ENCODE results near the gene FBXL15. TPM values are rescaled to one million over a fixed set of nuclear protein-coding genes. Genes with fewer than 3 reads are reported as not detected.

The FBXL15 gene
- total and polyA plus RNA-seq, 2 experiments from 2014 or later: 17.7 to 23.1 TPM

DNA sequence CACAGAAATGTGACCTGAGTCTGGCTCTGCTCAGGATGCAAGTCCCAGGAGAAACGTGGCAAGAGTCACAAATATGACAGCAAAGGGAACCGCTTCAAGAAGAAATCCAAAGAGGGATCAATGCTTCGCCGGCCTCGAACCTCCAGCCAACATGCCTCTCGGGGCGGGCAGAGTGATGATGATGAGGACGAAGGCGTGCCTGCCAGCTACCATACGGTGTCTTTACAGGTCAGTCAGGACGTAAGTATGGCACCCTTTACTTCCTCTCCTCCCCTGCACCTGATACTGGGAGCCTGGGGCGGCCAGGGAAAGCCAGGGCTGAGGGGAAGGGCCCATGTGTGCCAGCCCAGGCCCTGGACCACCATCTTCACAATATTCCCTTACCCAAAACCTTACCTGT is 43.7 kb upstream of the FBXL15 start:
- no peak for DNase-seq
- Histone ChIP-seq H2AFZ (no peak overlapping the region), H3K4me1 (ENCODE audit: insufficient read depth) (no peaks in the 10 kb centered on the region), H3K36me3 (ENCODE audit: low read depth) (peaks cover 43% of the 10 kb centered on the region; the same call in 1 of the 2 replicates), H3K4me2 (ENCODE audit: unreplicated experiment) (no peak overlapping the region), H3K9me3 (ENCODE audit: low read depth) (no peaks in the 10 kb centered on the region), H3K9ac (no peak overlapping the region), H3K79me2 (ENCODE audit: insufficient read depth) (no peaks in the 10 kb centered on the region), H3K9me2 (ENCODE audit: insufficient read depth) (no peaks in the 10 kb centered on the region), H3K27me3 (replicated peaks; ENCODE audit: insufficient read depth) (no peaks in the 10 kb centered on the region), H3K4me3 (no peak overlapping the region), H4K20me1 (ENCODE audit: insufficient read depth) (no peaks in the 10 kb centered on the region), H3K27ac (no peak overlapping the region), H3F3A (ENCODE audit: insufficient read depth) (no peaks in the 10 kb centered on the region)
- no peak for TF ChIP-seq EZH2 (IDR thresholded peaks at IDR 0.05; ENCODE audit: insufficient read depth, poor library complexity, severe bottlenecking)
- no peak for TF ChIP-seq EZH2phosphoT487 (IDR thresholded peaks at IDR 0.05; ENCODE audit: insufficient read depth, low read depth)
- in situ Hi-C loops (cut with MboI): no loop called here
- 88 to 89% methylated on average over 12 of the region's 12 CpGs for WGBS, 2 experiments (ENCODE audit: low coverage in 1 of 2, low lambda C conversion rate in 2 of 2, missing lambda C conversion rate in 2 of 2)

DNA sequence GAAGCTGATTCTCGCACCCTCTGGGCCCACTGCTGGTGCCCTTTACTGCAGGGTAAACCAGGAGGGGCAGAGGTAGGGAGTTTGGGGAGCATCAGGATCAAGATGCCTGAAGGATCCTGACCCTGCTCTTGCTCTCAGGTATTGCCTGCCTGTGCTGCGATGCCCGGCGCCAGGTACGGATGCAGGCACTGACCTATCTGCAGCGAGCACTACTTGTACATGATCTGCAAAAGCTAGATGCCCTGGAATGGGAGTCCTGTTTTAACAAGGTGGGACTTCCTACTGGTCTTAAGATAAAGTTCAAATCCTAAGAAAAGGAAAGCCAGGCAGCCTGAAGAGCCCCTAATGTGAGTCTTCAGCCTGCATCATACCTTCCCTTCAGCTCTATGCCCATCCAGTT is 41.3 kb upstream of the FBXL15 start:
- 91 to 92% methylated on average over 6 of the region's 6 CpGs for WGBS, 2 experiments (ENCODE audit: low coverage in 1 of 2, low lambda C conversion rate in 2 of 2, missing lambda C conversion rate in 2 of 2)
- H2AFZ ChIP-seq: no peak overlapping the region
- no peak overlapping the region for H3K9ac ChIP-seq
- no peak overlapping the region for H3K4me3 ChIP-seq
- no peak overlapping the region for H3K27ac ChIP-seq
- no peaks in the 10 kb centered on the region for H3K9me2 ChIP-seq (ENCODE audit: insufficient read depth)
- H3K79me2 ChIP-seq (ENCODE audit: insufficient read depth): no peaks in the 10 kb centered on the region
- peaks cover 28% of the 10 kb centered on the region; the same call in 1 of the 2 replicates for H3K36me3 ChIP-seq (ENCODE audit: low read depth)
- H3K4me1 ChIP-seq (ENCODE audit: insufficient read depth): no peaks in the 10 kb centered on the region
- H3K9me3 ChIP-seq (ENCODE audit: low read depth): no peaks in the 10 kb centered on the region
- DNase-seq: no peak
- peaks cover 8% of the 10 kb centered on the region; the same call in 1 of the 2 replicates for H3F3A ChIP-seq (ENCODE audit: insufficient read depth)
- in situ Hi-C loops (cut with MboI): no loop called here
- no peak overlapping the region for H3K4me2 ChIP-seq (ENCODE audit: unreplicated experiment)
- TF ChIP-seq EZH2 (IDR thresholded peaks at IDR 0.05; ENCODE audit: insufficient read depth, poor library complexity, severe bottlenecking) (no peak), EZH2phosphoT487 (IDR thresholded peaks at IDR 0.05; ENCODE audit: insufficient read depth, low read depth) (no peak)
- H3K27me3 ChIP-seq (replicated peaks; ENCODE audit: insufficient read depth): no peaks in the 10 kb centered on the region
- H4K20me1 ChIP-seq (ENCODE audit: insufficient read depth): no peaks in the 10 kb centered on the region

DNA sequence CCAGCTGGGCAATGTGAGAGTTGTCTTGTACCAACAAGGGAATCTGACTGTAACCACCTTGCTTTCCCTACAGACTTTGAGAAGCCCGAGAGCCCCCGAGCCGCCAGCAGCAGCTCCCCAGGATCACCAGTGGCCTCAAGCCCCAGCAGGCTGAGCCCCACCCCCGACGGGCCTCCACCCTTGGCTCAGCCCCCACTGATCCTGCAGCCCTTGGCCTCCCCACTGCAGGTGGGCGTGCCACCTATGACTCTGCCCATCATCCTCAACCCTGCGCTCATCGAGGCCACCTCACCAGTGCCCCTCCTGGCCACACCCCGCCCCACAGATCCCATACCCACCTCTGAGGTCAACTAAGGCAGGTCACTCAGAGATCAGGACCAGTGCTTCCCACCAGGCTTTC is 38.7 kb upstream of the FBXL15 start:
- H3K4me1 ChIP-seq (ENCODE audit: insufficient read depth): no peaks in the 10 kb centered on the region
- H3K4me3 ChIP-seq: no peak overlapping the region
- peaks cover 19% of the 10 kb centered on the region; the same call in 1 of the 2 replicates for H3K36me3 ChIP-seq (ENCODE audit: low read depth)
- TF ChIP-seq EZH2phosphoT487 (IDR thresholded peaks at IDR 0.05; ENCODE audit: insufficient read depth, low read depth): no peak
- no peak for TF ChIP-seq EZH2 (IDR thresholded peaks at IDR 0.05; ENCODE audit: insufficient read depth, poor library complexity, severe bottlenecking)
- H3K9me3 ChIP-seq (ENCODE audit: low read depth): no peaks in the 10 kb centered on the region
- no peaks in the 10 kb centered on the region for H3K9me2 ChIP-seq (ENCODE audit: insufficient read depth)
- H4K20me1 ChIP-seq (ENCODE audit: insufficient read depth): no peaks in the 10 kb centered on the region
- H3K27me3 ChIP-seq (replicated peaks; ENCODE audit: insufficient read depth): no peaks in the 10 kb centered on the region
- no peak overlapping the region for H3K9ac ChIP-seq
- WGBS, 2 experiments (ENCODE audit: low coverage in 1 of 2, low lambda C conversion rate in 2 of 2, missing lambda C conversion rate in 2 of 2): 90 to 92% methylated on average over 6 to 9 of the region's 9 CpGs
- no peak overlapping the region for H3K4me2 ChIP-seq (ENCODE audit: unreplicated experiment)
- in situ Hi-C loops (cut with MboI): no loop called here
- DNase-seq: no peak
- H3K79me2 ChIP-seq (ENCODE audit: insufficient read depth): no peaks in the 10 kb centered on the region
- H3F3A ChIP-seq (ENCODE audit: insufficient read depth): peaks cover 14% of the 10 kb centered on the region; the same call in 1 of the 2 replicates
- no peak overlapping the region for H3K27ac ChIP-seq
- H2AFZ ChIP-seq: no peak overlapping the region

DNA sequence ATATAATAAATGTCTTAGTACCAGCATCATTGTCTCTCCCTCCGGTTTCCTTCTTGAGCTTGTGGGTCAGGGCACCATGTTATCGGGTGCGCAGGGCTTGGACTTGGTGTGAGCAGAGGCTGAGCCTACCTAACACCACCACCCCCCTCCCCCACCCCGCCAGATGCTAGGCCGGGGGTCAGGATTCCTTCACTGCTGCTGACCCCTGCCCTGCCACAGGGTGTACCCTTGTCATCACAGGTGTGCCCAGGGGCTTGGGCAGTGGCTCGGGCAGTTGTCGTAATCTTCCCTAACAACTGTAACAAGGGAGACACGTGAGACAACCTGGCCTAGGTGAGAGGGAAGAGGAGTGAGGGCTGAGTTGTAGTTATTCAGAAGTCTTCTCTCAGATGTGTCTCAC is 37.8 kb upstream of the FBXL15 start:
- 96 to 98% methylated on average over 8 of the region's 8 CpGs for WGBS, 2 experiments (ENCODE audit: low coverage in 1 of 2, low lambda C conversion rate in 2 of 2, missing lambda C conversion rate in 2 of 2)
- Histone ChIP-seq H3K4me3 (no peak overlapping the region), H2AFZ (no peak overlapping the region), H3K27ac (no peak overlapping the region), H4K20me1 (ENCODE audit: insufficient read depth) (no peaks in the 10 kb centered on the region), H3K36me3 (ENCODE audit: low read depth) (peaks cover 13% of the 10 kb centered on the region; the same call in 1 of the 2 replicates), H3K4me2 (ENCODE audit: unreplicated experiment) (no peak overlapping the region), H3K9ac (no peak overlapping the region), H3K9me3 (ENCODE audit: low read depth) (no peaks in the 10 kb centered on the region), H3F3A (ENCODE audit: insufficient read depth) (peaks cover 14% of the 10 kb centered on the region; the same call in 1 of the 2 replicates), H3K4me1 (ENCODE audit: insufficient read depth) (no peaks in the 10 kb centered on the region), H3K9me2 (ENCODE audit: insufficient read depth) (no peaks in the 10 kb centered on the region), H3K27me3 (replicated peaks; ENCODE audit: insufficient read depth) (no peaks in the 10 kb centered on the region), H3K79me2 (ENCODE audit: insufficient read depth) (no peaks in the 10 kb centered on the region)
- in situ Hi-C loops (cut with MboI): no loop called here
- TF ChIP-seq EZH2phosphoT487 (IDR thresholded peaks at IDR 0.05; ENCODE audit: insufficient read depth, low read depth): no peak
- TF ChIP-seq EZH2 (IDR thresholded peaks at IDR 0.05; ENCODE audit: insufficient read depth, poor library complexity, severe bottlenecking): no peak
- DNase-seq: no peak

DNA sequence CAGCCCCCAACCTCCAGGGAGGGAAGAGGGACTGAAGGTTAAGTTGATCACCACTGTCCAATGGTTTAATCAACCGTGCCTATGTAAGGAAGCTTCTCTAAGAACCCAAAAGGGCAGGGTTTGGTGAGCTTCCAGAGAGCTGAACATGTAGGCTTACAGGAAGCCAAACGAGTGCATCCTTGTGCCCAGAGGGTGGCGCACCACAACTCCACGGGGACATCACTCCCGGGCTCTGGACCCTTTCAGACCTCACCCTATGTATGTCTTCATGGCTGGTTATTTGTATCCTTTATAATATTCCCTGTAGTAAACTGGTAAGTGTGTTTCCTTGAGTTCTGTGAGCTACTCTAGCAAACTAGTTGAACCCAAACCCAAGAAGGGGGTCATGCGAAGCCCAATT is 36.6 kb upstream of the FBXL15 start:
- H4K20me1 ChIP-seq (ENCODE audit: insufficient read depth): no peaks in the 10 kb centered on the region
- H3F3A ChIP-seq (ENCODE audit: insufficient read depth): peaks cover 14% of the 10 kb centered on the region; the same call in 1 of the 2 replicates
- H3K4me3 ChIP-seq: no peak overlapping the region
- H3K9me3 ChIP-seq (ENCODE audit: low read depth): no peaks in the 10 kb centered on the region
- in situ Hi-C loops (cut with MboI): no loop called here
- peak; percentile 38 for DNase-seq
- no peak overlapping the region for H2AFZ ChIP-seq
- 0 out of 2 replicates have a peak, but pooled peaks cover 4% of the 10 kb centered on the region for H3K36me3 ChIP-seq (ENCODE audit: low read depth)
- no peak overlapping the region for H3K27ac ChIP-seq
- H3K9ac ChIP-seq: no peak overlapping the region
- H3K79me2 ChIP-seq (ENCODE audit: insufficient read depth): no peaks in the 10 kb centered on the region
- TF ChIP-seq EZH2phosphoT487 (IDR thresholded peaks at IDR 0.05; ENCODE audit: insufficient read depth, low read depth) (no peak), EZH2 (IDR thresholded peaks at IDR 0.05; ENCODE audit: insufficient read depth, poor library complexity, severe bottlenecking) (no peak)
- no peak overlapping the region for H3K4me2 ChIP-seq (ENCODE audit: unreplicated experiment)
- no peaks in the 10 kb centered on the region for H3K27me3 ChIP-seq (replicated peaks; ENCODE audit: insufficient read depth)
- no peaks in the 10 kb centered on the region for H3K4me1 ChIP-seq (ENCODE audit: insufficient read depth)
- WGBS, 2 experiments (ENCODE audit: low coverage in 1 of 2, low lambda C conversion rate in 2 of 2, missing lambda C conversion rate in 2 of 2): 43 to 47% methylated on average over 6 of the region's 6 CpGs
- H3K9me2 ChIP-seq (ENCODE audit: insufficient read depth): no peaks in the 10 kb centered on the region
